ENCODE data around the gene ARL2.
"Not testable (repeated sequence)": the region's sequence is repeated elsewhere in the genome, so short reads cannot be mapped to it uniquely, and the experiment has no call there.

ARL2 gene

GRCh38 chr11:65013888-65014725 lies at the start of gene ARL2:
TSS of gene ARL2 (plus strand) at chr11:65014160. CDS start at chr11:65014208, 48 bp downstream.
- peak; percentile 88 for DNase-seq (ENCODE audit: low spot score)

- DNase-seq (ENCODE audit: low spot score): no peak
Observed at GRCh38 chr11:64967375-64967774, 46.6 kb upstream of the ARL2 start.

- DNase-seq (ENCODE audit: low spot score): no peak
Observed at GRCh38 chr11:64969209-64969608, 44.8 kb upstream of the ARL2 start.

GRCh38 chr11:64970731-64971151 lies 43.2 kb upstream of the ARL2 start:
- peak; percentile 28 for DNase-seq (ENCODE audit: low spot score)

- DNase-seq (ENCODE audit: low spot score): peak; percentile 90
Observed at GRCh38 chr11:64971421-64972233, 42.3 kb upstream of the ARL2 start, which contains the start of gene MAJIN. TSS of gene MAJIN (minus strand) at chr11:64972108. CDS start at chr11:64959405, 12,703 bp downstream.

GRCh38 chr11:64974124-64974523 lies 39.8 kb upstream of the ARL2 start:
- DNase-seq (ENCODE audit: low spot score): no peak

- no peak for DNase-seq (ENCODE audit: low spot score)
Observed at GRCh38 chr11:64976651-64977050, 37.3 kb upstream of the ARL2 start.

GRCh38 chr11:64983339-64983738 lies 30.6 kb upstream of the ARL2 start:
- DNase-seq (ENCODE audit: low spot score): not testable (repeated sequence)

GRCh38 chr11:64987998-64988854 lies 25.7 kb upstream of the ARL2 start:
- DNase-seq (ENCODE audit: low spot score): no peak

GRCh38 chr11:64989416-64989815 lies 24.5 kb upstream of the ARL2 start:
- DNase-seq (ENCODE audit: low spot score): no peak

GRCh38 chr11:64990222-64990923 lies 23.6 kb upstream of the ARL2 start:
- no peak for DNase-seq (ENCODE audit: low spot score)

- DNase-seq (ENCODE audit: low spot score): no peak
Observed at GRCh38 chr11:64994318-64994717, 19.6 kb upstream of the ARL2 start.

GRCh38 chr11:64996327-64996709 lies 17.6 kb upstream of the ARL2 start:
- no peak for DNase-seq (ENCODE audit: low spot score)

GRCh38 chr11:64996710-64997380 lies 17.1 kb upstream of the ARL2 start, which contains the start of gene BATF2:
TSS of gene BATF2 (minus strand) at chr11:64996971. CDS start at chr11:64996914, 57 bp downstream.
- no peak for DNase-seq (ENCODE audit: low spot score)

GRCh38 chr11:64998141-64998540 lies 15.8 kb upstream of the ARL2 start:
- DNase-seq (ENCODE audit: low spot score): no peak

- peak; percentile 2 for DNase-seq (ENCODE audit: low spot score)
Observed at GRCh38 chr11:64998690-64999431, 15.1 kb upstream of the ARL2 start.

- DNase-seq (ENCODE audit: low spot score): no peak
Observed at GRCh38 chr11:64999478-64999877, 14.5 kb upstream of the ARL2 start.

- no peak for DNase-seq (ENCODE audit: low spot score)
Observed at GRCh38 chr11:65002706-65003105, 11.3 kb upstream of the ARL2 start.

GRCh38 chr11:65003282-65003681 lies 10.7 kb upstream of the ARL2 start:
- no peak for DNase-seq (ENCODE audit: low spot score)

- DNase-seq (ENCODE audit: low spot score): not testable (repeated sequence)
Observed at GRCh38 chr11:65003968-65004367, 10.0 kb upstream of the ARL2 start.
